Measurements from ENCODE around the gene PRSS27.
"Not testable (repeated sequence)": the region's sequence is repeated elsewhere in the genome, so short reads cannot be mapped to it uniquely, and the experiment has no call there.

PRSS27 gene

DNA sequence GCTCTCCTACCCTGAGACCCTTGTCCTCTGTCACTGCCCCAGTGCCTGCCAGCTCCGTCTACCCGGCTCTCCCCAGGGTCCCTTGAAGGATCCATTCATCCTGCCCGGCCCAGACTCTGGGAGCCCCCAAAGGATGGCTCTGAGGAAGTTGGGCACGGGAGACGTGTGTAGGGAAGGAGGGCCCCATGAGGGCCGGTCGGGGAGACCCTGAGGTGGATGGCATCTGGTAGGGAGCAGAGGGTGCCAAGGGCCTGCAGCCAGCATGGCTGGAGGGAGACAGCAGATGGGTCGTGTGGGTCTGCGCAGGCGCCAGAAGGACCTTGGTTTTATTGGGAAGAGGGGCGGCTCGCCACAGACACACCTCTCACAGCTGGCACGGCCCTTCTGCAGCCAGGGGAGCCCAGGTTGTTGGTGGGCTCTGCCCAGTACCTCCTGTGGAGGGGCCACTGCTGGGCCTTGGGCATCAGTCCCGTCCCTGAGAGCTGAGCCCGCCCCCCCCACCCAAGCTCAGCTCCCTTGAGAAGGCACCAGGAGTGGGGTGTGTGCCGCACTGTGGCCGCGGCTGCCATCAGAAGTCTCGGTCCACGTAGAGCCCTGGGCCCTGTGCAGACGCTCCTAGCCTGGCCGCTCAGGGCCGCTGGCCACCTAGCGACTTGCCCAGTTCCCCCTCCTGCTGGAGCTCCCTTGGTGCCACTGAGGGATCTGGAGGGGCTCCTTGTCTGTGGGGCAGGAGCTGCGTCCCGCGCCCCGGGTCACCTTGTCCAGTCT is 21.7 kb downstream of the PRSS27 start:
- DNase-seq (ENCODE audit: low read depth in 1 of 2, low spot score in 1 of 2) = no peak

DNA sequence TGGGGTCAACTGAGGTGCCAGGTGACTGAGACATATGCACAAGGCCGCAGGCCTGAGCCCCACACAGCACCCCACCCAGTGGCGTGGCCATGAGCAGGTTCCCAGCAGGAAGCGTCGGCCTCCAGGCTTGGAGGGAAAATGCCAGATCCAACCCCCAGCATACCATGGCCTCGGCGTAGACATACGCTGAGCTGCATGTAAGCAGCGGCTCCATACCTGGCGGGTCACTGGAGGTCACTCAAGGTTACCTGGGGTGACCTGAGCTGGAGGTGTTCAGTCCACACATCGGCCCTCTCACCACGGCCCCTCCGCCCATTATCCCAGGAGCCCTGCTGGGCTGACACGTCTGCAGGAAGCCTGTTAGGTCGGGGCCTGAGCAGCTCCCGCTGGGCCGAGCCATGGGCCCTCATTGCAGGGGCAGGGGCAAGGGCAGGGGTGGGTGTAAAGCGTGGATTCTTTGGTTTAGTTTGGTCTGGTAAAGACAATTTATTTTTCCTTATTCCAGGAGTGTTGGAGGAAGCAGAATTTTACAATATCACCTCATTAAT is 22.5 kb downstream of the PRSS27 start:
- DNase-seq (ENCODE audit: low read depth in 1 of 2, low spot score in 1 of 2) = no peak

DNA sequence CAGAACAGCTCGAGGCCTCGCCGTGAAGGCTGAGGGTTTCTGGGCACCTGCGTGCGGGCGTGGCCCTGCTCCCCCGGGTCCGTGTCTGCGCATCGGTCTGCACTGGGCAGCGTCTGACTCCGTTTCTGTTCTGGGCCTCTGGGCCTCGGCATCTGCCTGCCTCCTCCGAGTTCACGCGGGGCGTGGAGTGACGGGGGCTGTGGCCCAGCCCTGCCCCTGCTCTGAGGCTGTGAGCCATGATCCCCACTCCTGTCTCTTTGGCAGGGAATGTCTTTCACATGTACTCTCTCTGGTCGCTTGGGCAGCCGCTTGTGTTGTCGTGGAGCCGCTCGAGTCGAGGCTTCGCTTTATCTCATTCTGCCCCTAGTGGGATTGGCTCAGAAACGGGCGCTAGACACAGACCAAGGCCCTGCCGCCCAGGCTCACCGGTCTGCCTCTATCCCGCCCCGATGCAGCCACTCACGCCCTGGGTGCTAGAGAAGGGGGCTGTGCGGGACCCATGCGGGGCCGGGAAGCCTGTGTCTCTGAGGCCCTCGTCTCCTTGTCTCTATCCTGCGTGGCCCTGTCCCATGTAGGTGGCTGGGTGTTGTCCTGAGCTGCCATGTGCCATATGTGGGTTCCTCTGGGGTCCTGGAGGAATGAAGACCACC is 23.3 kb downstream of the PRSS27 start:
- DNase-seq (ENCODE audit: low read depth in 1 of 2, low spot score in 1 of 2) = not testable (repeated sequence)

GRCh38 chr16:2692948-2693651 is 26.9 kb downstream of the PRSS27 start:
- no peak for DNase-seq (ENCODE audit: low read depth in 1 of 2, low spot score in 1 of 2)

- DNase-seq (ENCODE audit: low read depth in 1 of 2, low spot score in 1 of 2) = no peak
These were observed 27.6 kb downstream of the PRSS27 start for GRCh38 chr16:2692251-2692947.

GRCh38 chr16:2691491-2692248 is 28.4 kb downstream of the PRSS27 start:
- DNase-seq (ENCODE audit: low read depth in 1 of 2, low spot score in 1 of 2) = no peak

GRCh38 chr16:2690852-2691251 is 29.2 kb downstream of the PRSS27 start:
- no peak for DNase-seq (ENCODE audit: low read depth in 1 of 2, low spot score in 1 of 2)

DNA sequence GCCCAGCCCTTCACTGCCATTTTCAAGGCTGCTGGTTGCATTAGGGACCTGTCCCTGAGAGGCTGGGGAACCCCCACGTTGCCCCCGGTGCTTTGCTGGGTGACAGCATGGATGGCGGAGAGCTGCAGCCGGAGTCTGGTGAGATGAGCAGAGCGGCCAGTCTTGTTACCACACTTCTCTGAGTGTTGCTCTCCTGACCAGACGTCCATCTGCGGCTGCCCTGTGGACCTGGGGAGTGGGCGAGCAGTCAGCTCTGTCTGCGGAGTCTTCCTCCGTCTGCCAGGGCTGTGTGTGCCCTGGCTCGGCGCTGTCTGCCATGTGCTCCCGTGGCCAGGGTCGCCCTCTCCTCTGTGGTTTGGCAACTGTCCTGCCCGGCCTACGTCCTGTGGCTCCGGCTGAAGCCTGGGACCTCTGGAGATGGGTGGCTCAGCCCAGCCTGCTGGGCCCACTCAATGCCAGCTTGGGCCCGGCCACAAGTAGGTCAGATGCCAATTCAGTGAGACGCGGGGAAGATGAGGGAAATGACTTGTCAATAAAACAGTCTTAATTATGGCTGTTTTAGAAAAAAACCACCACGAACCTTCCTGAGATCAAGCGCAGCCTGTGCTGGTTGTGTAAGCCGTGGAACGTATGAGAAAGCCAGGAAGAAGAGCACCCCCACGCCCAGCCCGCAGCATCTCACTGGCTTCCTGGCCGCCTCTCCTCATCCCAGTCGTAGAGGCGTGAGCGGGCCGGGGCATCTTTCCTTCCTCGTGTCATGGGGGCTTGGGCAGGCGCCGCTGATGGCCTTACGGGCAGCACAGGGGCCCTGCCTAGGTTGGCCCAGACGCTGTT is 29.8 kb downstream of the PRSS27 start:
- no peak for DNase-seq (ENCODE audit: low read depth in 1 of 2, low spot score in 1 of 2)

DNA sequence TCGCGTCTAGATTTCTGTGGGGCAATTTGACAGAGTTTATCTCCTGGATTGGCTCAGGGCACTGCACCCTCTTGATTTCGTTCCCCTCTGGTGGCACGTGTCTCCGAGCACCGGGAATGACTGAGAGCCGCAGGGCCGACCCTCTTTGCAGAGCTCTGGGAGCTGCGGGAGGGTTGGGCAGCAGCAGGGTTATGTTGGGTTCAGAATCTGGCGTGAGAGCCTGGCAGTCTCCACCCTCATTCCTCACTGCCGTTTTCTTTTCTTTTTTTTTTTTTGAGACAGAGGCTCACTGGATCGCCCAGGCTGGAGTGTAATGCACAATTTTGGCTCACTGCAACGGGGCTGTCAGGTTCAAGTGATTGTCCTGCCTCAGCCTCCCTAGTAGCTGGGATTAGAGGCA is 30.6 kb downstream of the PRSS27 start:
- DNase-seq (ENCODE audit: low read depth in 1 of 2, low spot score in 1 of 2) = not testable (repeated sequence)

- DNase-seq (ENCODE audit: low read depth in 1 of 2, low spot score in 1 of 2) = no peak
These were observed 32.3 kb downstream of the PRSS27 start for GRCh38 chr16:2687531-2688308.

DNA sequence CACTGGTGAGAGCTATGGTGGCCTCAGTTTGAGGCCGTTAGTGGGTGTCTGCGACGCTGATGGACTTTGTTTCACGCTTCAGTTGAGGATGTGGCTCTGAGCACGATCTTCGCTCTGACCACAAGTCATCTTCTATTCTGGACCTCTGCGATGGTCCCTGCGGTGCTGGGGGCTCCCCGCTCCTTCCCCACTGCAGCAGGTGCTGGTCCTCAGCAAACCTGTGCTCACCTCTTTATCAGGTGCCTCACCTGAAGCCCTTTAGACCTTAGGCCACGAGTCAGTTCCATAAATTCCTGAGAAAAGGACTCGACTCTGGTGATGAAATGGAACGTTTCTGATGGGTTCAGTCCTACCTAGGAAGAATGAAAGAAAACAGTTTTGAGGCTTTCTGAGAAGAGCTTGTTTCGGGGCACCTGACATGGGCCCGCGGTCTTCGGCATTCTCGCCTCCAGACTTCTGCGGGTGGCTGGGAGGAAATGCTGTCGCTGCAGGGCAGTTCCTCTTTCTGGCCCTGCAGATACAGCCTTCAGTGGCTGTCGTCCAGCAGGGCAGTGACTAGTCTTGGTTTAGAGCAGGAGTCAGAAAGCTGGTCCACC is 33.0 kb downstream of the PRSS27 start:
- no peak for DNase-seq (ENCODE audit: low read depth in 1 of 2, low spot score in 1 of 2)

DNA sequence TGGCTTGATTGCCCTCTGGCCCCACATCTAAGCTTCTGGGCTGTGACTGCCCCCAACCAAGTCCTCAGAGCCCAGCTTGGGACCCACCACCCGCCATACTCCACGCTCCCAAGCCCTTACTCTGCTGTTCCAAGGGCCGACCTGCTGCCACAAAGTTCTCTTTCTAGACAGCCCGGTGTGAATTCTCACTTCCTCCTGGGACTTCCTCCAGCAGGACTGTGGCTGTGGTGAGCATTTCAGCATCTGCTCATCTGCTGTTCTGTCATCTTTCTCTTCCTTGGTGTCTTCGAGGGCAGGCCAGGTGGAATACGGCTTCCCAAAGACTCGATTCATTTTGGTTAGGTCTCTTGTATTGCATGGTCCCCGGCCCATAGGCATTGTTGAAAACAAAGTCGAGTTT is 33.9 kb downstream of the PRSS27 start:
- not testable (repeated sequence) for DNase-seq (ENCODE audit: low read depth in 1 of 2, low spot score in 1 of 2)

- not testable (repeated sequence) for DNase-seq (ENCODE audit: low read depth in 1 of 2, low spot score in 1 of 2)
These were observed 37.0 kb downstream of the PRSS27 start for GRCh38 chr16:2683041-2683440.

- peak; percentile 97 to 98 for DNase-seq (ENCODE audit: low read depth in 1 of 2, low spot score in 1 of 2)
These were observed 37.6 kb downstream of the PRSS27 start, which contains the start of gene KCTD5 for GRCh38 chr16:2682209-2683021. Gene KCTD5, plus strand, starts transcription at chr16:2682523. Its CDS starts 26 bp downstream, at chr16:2682549.

DNA sequence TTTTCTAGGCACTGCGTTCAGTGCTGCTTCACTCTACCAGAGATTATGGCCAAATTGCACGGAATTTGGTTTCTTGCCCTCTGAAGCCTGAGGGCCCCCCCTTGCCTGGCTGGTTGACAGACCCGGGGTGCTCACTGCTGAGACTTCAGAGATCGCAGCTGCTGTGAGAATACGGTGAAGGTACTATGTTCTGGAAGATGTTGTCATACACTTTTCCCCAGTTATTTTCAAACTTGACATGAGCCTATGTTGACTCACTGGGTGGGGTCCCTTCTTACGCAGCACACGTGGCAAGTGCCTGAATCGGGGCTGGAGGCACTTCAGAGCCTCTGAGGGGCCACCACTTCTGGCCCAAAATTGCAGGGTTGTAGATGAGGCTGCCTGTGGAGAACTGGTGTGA is 39.7 kb downstream of the PRSS27 start:
- DNase-seq (ENCODE audit: low read depth in 1 of 2, low spot score in 1 of 2) = not testable (repeated sequence)

GRCh38 chr16:2679902-2680301 is 40.1 kb downstream of the PRSS27 start:
- not testable (repeated sequence) for DNase-seq (ENCODE audit: low read depth in 1 of 2, low spot score in 1 of 2)

GRCh38 chr16:2678206-2678965 is 41.6 kb downstream of the PRSS27 start:
- not testable (repeated sequence) for DNase-seq (ENCODE audit: low read depth in 1 of 2, low spot score in 1 of 2)
